ENCODE results near the gene CEP89.
"Not testable (repeated sequence)": the region's sequence is repeated elsewhere in the genome, so short reads cannot be mapped to it uniquely, and the experiment has no call there.

Gene CEP89

DNA sequence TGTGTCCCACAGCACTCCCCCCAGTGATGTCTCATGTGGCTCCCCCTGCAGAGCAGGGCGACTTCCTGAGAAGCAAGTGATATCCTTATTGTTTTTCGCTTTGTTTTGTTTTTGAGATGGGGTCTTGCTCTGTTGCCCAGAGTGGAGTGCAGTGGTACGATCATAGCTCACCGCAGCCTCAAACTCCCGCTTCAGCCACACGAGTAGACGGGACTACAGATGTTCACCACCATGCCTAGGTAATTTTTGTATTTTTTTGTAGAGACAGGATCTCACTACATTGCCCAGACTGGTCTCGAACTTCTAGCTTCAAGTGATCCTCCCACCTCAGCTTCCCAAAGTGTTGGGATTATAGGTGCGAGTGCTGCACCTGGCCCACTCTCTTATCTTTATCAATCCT is 5.0 kb downstream of the CEP89 start:
- DNase-seq (ENCODE audit: low spot score), result no peak

DNA sequence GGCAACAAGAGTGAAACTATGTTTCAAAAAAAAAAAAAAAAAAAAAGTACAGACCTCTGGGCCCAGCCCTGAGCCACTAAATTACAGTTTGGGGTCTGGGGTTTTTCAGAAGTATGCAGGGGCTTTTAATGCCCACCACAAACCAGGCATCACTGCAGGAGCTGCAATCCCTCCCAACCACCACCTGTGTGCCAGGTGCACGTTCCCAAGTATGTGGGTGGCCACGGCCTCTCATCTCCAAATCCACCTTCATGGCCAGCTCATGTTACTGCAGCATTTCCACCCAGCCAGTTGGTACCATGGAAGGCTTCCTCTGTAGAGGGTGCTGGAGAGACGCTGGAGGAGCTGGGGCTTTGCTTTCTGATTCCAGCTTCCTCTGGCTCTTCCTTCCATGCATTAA is 26.5 kb downstream of the CEP89 start:
- DNase-seq (ENCODE audit: low spot score), result no peak

DNA sequence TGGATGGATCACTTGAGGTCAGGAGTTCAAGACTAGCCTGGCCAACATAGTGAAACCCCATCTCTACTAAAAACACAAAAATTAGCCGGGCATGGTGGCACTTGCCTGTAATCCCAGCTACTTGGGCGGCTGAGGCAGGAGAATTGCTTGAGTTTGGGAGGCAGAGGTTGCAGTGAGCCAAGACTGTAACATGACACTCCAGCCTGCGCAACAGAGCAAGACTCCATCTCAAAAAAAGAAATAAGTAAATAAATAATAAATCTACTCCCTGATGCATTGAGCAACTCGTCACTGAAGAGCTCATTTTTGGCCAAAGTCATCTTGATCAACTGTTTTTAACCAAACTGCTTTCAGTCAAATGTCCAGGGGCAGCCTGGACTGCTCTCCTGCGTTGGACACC is 30.5 kb downstream of the CEP89 start:
- not testable (repeated sequence) for DNase-seq (ENCODE audit: low spot score)

DNA sequence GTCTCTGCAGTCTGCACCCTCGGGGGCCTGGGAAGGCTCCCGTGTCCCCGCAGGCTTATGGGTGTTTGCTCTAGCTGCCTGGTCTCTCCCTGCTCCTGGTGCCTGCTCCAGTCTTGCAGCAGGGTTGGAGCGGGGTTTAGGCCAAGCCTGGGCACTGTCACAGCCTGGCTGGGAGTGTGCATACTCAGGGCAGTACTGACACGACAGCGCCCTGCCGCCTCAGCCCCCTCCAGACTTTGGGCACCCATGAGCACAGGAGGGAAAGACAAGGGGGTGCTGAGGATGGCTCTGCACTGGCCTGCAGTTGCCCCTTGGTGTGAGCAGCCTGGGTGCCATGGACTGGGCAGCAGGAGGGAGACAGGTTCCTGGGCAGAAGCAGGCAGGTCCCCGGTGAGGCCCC is 35.7 kb downstream of the CEP89 start:
- DNase-seq (ENCODE audit: low spot score), result no peak

DNA sequence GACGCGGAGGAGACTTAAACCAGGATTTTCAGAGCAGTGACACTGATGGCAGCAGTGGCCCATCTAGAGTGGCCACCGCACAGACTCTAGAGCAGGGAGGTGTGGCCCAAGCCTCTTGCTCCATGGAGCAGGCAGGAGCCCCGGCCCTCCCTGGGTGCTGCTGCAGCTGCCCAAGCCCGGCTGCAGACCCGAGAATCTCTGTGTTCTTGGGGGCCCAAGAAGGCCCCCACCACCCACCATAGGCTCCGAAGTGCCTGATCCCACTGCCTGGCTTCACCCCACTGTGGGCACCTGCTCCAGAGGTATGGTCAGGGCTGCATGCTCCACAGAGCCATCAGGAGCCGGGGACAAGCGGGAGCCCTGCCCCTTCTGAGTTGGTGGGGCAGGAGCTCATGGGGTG is 36.1 kb downstream of the CEP89 start:
- DNase-seq (ENCODE audit: low spot score), result no peak

DNA sequence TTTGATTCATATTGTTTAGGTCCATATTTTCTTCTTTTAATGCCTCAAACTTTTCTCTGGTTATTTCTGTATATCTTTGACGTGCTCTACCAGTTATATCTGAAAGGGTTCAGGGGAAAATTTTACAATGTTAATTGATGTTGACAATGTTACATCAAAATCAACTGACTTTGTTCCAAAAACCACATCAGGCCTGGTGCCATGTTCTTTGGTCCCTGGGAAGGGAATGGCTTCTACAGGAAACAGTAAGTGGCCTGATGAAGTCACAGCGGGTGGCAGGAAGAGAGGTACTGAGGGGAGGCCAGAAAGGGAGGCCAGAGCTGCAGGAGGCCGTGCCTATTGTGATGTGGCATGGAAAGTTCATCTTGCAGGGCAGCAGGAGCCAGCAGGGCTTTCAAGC is 38.2 kb downstream of the CEP89 start:
- no peak for DNase-seq (ENCODE audit: low spot score)

DNA sequence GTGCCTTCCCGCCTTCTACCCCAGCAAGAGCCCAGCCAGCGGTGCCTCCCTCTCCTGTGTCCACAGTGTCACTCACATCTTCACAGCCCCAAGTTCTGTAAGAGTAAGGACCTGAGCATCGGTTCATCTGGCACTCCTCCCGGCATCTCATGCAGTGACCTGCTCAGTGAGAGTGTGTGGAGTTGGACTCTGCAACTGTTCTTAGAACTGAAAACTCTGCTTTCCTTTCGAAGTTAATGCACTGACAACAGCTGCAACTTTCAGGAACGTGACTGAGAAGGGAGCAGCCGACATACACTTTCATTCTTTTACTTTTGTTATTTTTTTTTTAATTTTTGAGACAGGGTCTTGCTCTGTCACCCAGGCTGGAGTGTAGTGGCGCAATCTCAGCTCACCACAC is 41.2 kb downstream of the CEP89 start:
- no peak for DNase-seq (ENCODE audit: low spot score)

DNA sequence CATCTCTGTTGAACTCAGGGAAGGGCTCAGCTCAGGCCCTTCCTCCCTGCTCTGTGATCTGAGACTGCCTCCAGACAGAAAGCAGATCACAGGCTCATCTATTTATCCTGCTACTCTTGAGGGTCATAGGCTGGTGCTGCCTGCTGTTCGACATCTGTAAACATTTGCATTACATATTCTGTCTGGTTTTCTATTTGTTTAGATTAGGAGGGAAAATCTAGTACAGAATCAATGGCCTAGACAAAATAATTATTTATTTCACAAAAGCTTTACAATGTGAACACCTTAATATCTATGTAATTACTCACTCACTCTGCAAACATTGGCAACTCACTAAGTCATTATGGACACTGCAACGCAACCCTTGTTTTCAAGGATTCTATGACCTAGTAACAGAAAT is 43.0 kb downstream of the CEP89 start:
- no peak for DNase-seq (ENCODE audit: low spot score)

DNA sequence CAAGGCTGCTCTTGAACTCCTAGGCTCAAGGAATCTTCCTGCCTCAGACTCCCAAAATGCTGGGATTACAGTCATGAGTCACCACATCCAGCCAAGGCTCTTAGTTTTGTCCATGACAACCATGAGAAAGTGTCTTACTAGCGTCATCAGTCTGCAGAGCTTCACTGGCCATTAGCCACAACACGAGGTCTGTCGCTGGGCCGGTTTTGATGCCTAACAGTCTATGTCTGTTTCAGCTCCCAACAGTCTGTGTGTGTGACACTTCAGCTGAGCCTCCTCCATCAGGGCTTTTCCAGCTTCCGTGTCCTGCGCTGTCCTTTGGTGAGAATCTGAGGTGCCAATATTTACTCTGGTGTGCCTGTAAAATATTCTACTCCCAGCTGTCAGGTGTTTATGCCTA is 47.6 kb downstream of the CEP89 start:
- DNase-seq (ENCODE audit: low spot score), result no peak

DNA sequence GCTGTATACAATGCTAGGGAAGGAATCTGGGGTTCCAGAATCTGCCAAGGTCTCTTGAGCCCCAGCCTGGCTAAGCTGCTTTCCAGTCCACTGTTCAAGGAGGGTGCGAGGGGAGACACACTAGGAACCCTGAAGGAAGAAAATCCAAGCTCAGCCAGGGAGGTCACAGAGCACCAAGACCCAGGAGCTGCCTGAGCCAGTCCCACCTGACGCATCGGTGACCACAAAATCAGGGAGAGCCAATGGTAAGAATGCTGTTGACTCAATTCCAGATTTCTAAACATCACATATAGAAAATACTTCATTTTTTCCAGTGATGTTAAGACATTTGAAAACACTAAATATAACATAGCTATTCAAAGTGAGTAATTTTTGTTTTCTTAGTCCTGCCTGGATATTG is 50.1 kb downstream of the CEP89 start:
- no peak for DNase-seq (ENCODE audit: low spot score)

DNA sequence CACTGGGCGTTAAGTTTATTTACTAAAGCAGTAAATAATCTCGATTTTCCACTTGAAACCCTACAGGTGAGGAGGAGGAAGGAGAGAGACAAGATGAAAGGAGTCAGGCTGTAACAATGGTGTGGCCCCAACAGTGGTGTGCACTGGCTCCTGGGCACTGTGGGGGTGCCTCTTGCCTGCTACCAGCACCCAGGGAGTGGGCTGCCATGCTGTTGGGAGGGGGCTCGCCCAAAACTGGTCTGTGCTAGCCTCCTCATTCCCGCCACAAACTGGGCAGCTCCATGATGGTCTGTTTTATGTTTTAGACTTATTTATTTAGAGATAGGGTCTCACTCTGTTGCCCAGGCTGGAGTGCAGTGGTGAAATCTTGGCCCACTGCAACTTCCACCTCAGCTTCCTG is 52.4 kb downstream of the CEP89 start:
- DNase-seq (ENCODE audit: low spot score), result no peak

DNA sequence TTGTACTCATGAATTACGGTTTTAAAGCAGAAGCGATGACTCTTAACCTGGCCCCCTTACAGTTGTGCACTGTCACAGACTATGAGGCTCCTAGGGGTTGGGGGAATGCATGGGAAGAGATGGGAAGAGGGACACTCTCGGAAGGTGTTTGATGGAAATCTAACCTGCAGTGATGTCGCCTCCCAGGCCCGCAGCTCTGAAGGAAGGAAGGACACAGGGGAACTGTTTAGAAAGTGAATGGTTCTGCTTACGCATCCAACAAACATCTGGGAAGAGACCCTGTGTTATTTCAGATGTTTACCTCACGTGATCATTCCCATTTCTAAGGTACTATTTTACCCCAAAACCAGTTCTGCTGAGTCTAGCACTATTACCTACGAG is 54.2 kb downstream of the CEP89 start:
- DNase-seq (ENCODE audit: low spot score), result no peak

DNA sequence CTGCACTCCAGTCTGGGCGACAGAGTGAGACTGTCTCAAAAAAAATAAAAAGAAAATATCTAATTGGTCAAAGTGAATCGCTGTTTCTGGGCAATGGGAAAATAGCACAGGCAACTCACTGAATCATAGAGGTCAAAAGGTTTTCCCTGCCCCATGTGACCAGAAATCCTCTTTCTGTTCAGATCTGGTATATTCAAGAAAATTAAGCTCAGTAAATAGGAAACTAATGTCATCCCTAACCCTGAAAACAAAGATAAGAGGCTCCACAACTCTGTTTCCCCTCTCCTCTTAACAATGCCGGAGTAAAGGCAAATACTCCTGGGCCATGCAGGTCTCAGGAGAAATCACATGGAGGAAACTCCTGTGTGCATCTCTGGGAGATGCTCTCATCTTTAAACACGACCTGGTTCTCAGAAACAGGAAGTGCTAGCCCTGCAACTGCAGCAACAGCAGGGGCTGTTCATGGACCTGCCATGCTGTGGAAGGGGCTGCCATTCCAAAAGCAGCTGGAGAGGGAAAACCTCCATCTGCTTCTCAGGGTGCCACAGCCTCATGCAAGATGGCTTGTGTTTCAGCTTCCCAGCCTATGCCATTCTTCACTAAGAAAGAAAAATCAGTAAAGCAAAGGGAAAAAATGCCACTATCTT is 54.7 kb downstream of the CEP89 start:
- DNase-seq (ENCODE audit: low spot score), result no peak

DNA sequence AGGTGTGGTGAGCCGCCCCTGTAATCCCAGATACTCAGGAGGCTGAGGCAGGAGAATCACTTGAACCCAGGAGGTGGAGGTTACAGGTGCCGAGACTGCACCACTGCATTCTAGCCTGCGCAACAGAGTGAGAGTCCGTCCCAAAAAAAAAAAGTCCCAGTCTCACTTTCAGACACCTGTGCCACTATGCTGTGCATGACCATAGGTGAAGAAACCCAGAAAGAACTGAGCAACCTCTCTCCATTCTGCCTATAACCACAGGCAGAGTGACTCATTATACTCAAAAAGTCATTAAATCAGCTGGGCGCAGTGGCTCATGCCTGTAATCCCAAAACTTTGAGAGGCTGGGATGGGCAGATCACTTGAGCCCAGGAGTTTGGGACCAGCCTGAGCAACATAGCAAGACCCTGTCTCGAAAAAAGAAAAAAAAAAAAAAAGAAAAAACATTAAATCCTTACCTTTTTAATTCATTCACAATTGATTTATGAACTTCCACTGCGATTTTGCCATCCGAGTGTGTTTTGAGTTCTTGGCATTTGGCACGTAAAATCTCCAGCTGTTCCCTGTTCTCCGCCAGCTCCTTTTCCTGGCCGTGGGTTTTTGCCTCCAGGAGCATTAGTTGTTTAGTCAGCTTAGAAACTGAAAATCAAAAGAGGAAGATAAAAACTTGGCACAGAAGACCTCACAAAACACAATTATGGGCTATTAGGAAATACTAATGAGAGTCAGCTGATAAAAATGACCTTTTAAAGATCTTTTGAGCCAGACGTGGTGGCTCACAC is 56.7 kb downstream of the CEP89 start:
- no peak for DNase-seq (ENCODE audit: low spot score)

DNA sequence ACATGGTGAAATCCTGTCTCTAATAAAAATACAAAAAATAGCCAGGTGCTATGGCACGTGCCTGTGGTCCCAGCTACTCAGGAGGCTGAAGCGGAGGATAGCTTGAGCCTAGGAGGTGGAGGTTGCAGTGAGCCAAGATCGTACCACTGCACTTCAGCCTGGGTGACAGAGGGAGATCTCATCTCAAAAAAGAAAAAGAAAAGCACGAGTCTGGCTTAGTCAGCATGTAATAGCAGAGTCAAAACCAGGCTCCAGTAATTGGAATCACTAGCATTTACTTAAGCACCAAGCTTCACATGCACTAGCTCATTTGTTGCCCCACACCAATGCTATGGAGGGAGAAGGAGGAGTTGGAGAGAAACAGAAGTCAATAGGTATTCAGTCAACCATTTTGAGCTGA is 60.3 kb downstream of the CEP89 start:
- no peak for DNase-seq (ENCODE audit: low spot score)

DNA sequence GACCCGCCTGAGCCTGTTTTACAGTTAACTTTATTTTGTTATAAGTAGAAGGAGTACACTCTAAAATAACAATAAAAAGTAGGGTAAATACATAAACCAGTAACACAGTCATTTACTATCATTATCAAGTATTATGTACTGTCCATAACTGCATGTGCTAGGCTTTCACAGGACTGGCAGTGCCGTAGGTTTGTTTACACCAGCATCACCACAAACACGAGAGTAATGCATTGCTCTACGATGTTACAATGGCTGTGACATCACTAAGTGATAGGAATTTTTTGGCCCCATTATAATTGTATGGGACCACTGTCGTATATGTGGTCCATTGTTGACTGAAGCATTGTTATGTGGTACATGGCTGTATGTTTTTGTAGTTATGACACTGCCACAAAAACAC is 60.9 kb downstream of the CEP89 start:
- DNase-seq (ENCODE audit: low spot score), result no peak

DNA sequence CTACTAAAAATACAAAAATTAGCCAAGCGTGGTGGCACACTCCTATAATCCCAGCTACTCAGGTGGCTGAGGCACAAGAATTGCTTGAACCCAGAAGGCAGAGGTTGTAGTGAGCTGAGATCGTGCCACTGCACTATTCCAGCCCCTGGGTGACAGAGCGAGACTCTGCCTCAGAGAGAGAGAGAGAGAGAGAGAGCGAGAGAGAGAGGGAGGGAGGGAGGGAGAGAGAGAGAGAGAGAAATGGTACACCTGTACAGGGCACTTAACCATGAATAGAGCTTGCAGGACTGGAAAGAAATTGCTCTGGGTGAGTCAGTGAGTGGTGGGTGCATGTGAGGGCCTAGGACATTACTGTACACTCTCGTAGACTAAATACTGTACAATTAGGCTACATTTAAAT is 61.7 kb downstream of the CEP89 start:
- no peak for DNase-seq (ENCODE audit: low spot score)

DNA sequence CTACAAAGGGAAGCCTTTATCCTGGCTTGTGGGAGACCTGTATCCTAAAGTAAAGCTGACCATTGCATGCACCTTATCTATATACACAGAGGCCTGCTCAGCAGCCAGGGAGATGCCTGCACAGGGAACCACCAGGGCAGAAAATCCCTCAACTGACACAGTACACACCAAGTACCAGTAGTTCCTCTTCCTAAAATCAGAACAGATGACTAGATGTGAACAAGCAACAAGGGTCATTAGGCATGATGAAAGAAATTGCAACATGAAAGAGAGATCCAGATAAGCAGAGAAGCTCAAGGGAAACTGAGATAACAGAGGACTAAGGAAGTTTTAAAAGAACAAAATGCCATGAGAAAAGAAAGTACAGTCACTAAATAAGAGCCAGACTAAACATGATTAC is 62.5 kb downstream of the CEP89 start:
- no peak for DNase-seq (ENCODE audit: low spot score)

DNA sequence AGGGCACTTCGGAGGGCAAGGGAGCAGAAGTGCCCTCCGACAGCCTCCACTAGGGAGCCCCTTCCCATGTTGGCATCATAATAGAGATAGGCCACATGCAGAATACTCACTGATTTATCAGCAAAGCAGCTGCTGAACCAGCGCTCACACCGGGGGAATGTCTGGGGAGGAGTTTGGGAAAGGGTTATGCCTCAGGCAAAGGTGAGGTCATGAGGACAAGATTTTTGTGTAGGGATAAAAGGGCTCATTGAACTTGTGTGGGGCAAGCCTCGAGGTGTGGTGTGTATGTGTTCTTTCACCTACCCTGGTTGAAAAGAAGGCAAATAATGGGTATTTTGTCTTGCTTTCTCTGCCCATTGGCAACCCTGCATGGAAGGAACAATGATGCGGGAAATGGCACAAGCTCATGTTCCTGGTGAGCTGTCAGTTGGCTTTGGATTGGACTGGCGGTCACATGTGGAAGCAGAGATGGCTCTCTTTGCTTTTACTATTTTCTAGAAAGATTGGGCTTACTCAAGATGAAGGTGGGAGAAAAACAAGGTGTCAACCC is 63.0 kb downstream of the CEP89 start:
- DNase-seq (ENCODE audit: low spot score), result no peak

DNA sequence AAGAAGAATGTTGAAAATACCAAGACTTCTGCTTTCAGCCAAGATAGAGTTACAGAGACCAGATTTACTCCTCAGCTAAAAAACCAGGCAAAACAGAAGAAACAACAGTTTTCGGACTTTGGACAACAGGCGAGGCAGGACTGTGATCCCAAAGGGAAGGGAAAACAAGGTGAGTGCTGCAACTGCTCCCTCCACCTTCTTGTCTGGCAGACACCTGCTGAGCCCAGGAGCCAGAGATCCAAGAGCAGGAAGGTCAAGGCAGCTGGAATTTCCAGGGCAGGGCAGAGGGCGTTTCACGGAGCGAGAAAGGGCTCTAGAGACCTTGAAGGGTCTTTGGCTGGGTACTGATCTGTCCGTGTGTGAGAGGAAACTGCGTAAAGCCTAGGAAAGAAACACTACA is 69.3 kb downstream of the CEP89 start:
- no peak for DNase-seq (ENCODE audit: low spot score)

DNA sequence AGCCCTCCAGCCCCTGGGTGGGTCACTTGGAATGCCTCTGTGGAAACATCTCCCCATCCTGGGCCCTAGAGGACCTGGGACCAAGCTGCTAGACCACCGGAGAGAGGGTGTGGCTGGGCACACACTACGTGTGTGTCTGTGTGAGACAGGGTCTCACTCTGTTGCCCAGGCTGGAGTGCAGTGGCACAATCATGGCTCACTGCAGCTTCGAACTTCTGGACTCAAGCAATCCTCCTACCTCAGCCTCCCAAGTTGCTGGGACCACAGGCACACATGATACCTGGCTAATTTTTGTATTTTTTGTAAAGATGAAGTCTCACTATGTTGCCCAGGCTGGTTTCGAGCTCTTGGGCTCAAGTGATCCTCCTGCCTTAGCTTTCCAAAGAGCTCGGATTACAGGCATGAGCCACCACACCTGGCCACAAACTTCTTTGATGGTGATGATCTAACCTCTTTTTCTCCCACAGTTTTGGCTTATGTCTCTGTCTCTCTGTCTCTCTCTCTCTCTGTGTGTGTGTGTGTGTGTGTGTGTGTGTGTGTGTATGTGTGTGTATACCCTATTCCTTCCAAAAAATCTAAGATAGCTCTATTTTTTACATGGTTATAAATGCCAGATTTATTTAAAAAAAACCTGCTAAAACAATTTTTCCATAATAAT is 70.1 kb downstream of the CEP89 start:
- no peak for DNase-seq (ENCODE audit: low spot score)

DNA sequence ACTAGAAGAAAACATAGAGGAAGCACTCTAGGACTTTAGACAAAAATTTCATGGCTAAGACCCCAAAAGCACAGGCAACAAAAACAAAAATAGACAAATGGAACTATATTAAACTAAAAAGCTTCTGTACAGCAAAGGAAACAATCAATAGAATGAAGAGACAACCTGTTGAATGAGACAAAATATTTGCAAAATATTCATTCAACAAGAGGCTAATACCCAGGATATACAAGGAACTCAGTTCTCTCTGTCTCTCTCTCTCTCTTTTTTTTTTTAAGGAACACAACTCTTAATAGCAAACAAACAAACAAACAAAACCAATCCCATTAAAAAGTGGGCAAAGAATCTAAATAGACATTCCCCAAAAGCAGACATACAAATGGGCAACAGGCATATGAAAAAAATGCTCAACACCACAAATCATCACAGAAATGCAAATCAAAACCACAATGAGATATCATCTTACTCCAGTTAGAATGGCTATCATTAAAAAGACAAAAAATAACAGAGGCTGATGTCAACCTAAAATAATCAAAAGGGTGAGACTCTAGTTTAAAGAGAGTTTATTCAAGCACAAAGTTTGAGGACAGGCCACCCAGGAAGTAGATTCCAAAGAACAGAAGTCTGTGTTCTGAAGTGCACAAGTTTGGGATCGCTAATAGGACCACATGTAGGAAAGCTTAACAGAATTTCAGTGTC is 75.1 kb downstream of the CEP89 start:
- DNase-seq (ENCODE audit: low spot score), result no peak

DNA sequence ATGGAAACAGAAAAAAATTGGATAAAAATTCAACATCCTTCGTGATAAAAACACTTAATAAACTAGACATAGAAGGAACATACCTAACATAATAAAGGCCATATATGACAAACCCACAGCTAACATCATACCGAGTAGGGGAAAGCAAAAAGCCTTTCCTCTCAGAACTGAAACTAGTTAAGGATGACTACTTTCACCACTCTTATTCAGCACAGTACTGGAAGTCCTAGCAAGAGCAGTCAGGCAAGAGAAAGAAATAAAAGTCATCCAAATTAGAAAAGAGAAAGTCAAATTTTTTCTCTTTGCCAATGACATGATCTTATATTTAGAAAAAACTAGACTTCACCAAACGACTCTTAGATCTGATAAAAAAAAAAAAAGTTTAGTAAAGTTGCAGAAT is 76.4 kb downstream of the CEP89 start:
- DNase-seq (ENCODE audit: low spot score), result no peak

All from ecto neural progenitor cell (in vitro differentiated cells).